Measurements from ENCODE around the gene SCN1A.
"Not testable (repeated sequence)": the region's sequence is repeated elsewhere in the genome, so short reads cannot be mapped to it uniquely, and the experiment has no call there.

The SCN1A gene

GRCh38 chr2:166152064-166152463, 24.2 kb upstream of the SCN1A start:
- no peak overlapping the region for H3K27ac ChIP-seq (ENCODE audit: low read length)
- H3K9ac ChIP-seq (ENCODE audit: low read depth, low read length): no peak overlapping the region
- no peak overlapping the region for H3K4me3 ChIP-seq (ENCODE audit: low read length)
- no peaks in the 10 kb centered on the region for H3K9me3 ChIP-seq (ENCODE audit: insufficient read depth, low read depth, low read length)
- H3K4me1 ChIP-seq (ENCODE audit: insufficient read depth, low read length): peaks cover 4% of the 10 kb centered on the region; the same call in 1 of the 2 replicates
- no peaks in the 10 kb centered on the region for H3K27me3 ChIP-seq (ENCODE audit: insufficient read depth, low read length)
- H3K36me3 ChIP-seq (ENCODE audit: insufficient read depth, low read depth, low read length): no peaks in the 10 kb centered on the region

- H3K4me1 ChIP-seq (ENCODE audit: insufficient read depth, low read length): peaks cover 4% of the 10 kb centered on the region; the same call in 1 of the 2 replicates
Observed at GRCh38 chr2:166148500-166149400, 20.9 kb upstream of the SCN1A start.

GRCh38 chr2:166147883-166148282, 20.1 kb upstream of the SCN1A start:
- peaks cover 4% of the 10 kb centered on the region; the same call in 1 of the 2 replicates for H3K4me1 ChIP-seq (ENCODE audit: insufficient read depth, low read length)
- no peak overlapping the region for H3K27ac ChIP-seq (ENCODE audit: low read length)
- no peaks in the 10 kb centered on the region for H3K36me3 ChIP-seq (ENCODE audit: insufficient read depth, low read depth, low read length)
- H3K27me3 ChIP-seq (ENCODE audit: insufficient read depth, low read length): no peaks in the 10 kb centered on the region
- no peaks in the 10 kb centered on the region for H3K9me3 ChIP-seq (ENCODE audit: insufficient read depth, low read depth, low read length)
- no peak overlapping the region for H3K4me3 ChIP-seq (ENCODE audit: low read length)
- H3K9ac ChIP-seq (ENCODE audit: low read depth, low read length): no peak overlapping the region

More at GRCh38 chr2:166148500-166149400, 20.9 kb upstream of the SCN1A start:
- H3K27me3 ChIP-seq (ENCODE audit: insufficient read depth, low read length): no peaks in the 10 kb centered on the region
- no peaks in the 10 kb centered on the region for H3K9me3 ChIP-seq (ENCODE audit: insufficient read depth, low read depth, low read length)
- no peak overlapping the region for H3K4me3 ChIP-seq (ENCODE audit: low read length)
- H3K27ac ChIP-seq (ENCODE audit: low read length): no peak overlapping the region
- H3K36me3 ChIP-seq (ENCODE audit: insufficient read depth, low read depth, low read length): no peaks in the 10 kb centered on the region
- H3K9ac ChIP-seq (ENCODE audit: low read depth, low read length): no peak overlapping the region

GRCh38 chr2:166144071-166144470, 16.3 kb upstream of the SCN1A start:
- no peaks in the 10 kb centered on the region for H3K36me3 ChIP-seq (ENCODE audit: insufficient read depth, low read depth, low read length)
- peaks cover 4% of the 10 kb centered on the region; the same call in 1 of the 2 replicates for H3K4me1 ChIP-seq (ENCODE audit: insufficient read depth, low read length)
- H3K27ac ChIP-seq (ENCODE audit: low read length): no peak overlapping the region
- H3K9me3 ChIP-seq (ENCODE audit: insufficient read depth, low read depth, low read length): no peaks in the 10 kb centered on the region
- H3K27me3 ChIP-seq (ENCODE audit: insufficient read depth, low read length): no peaks in the 10 kb centered on the region
- H3K4me3 ChIP-seq (ENCODE audit: low read length): no peak overlapping the region
- H3K9ac ChIP-seq (ENCODE audit: low read depth, low read length): no peak overlapping the region

GRCh38 chr2:166140932-166141331, 13.1 kb upstream of the SCN1A start:
- no peaks in the 10 kb centered on the region for H3K36me3 ChIP-seq (ENCODE audit: insufficient read depth, low read depth, low read length)

GRCh38 chr2:166140475-166140874, 12.7 kb upstream of the SCN1A start:
- no peak overlapping the region for H3K9ac ChIP-seq (ENCODE audit: low read depth, low read length)
- no peaks in the 10 kb centered on the region for H3K9me3 ChIP-seq (ENCODE audit: insufficient read depth, low read depth, low read length)
- H3K36me3 ChIP-seq (ENCODE audit: insufficient read depth, low read depth, low read length): no peaks in the 10 kb centered on the region
- H3K27ac ChIP-seq (ENCODE audit: low read length): no peak overlapping the region
- no peaks in the 10 kb centered on the region for H3K27me3 ChIP-seq (ENCODE audit: insufficient read depth, low read length)
- no peak overlapping the region for H3K4me3 ChIP-seq (ENCODE audit: low read length)
- no peaks in the 10 kb centered on the region for H3K4me1 ChIP-seq (ENCODE audit: insufficient read depth, low read length)

More at GRCh38 chr2:166140932-166141331, 13.1 kb upstream of the SCN1A start:
- H3K4me1 ChIP-seq (ENCODE audit: insufficient read depth, low read length): no peaks in the 10 kb centered on the region
- H3K9me3 ChIP-seq (ENCODE audit: insufficient read depth, low read depth, low read length): no peaks in the 10 kb centered on the region
- H3K27ac ChIP-seq (ENCODE audit: low read length): no peak overlapping the region
- no peak overlapping the region for H3K9ac ChIP-seq (ENCODE audit: low read depth, low read length)
- H3K4me3 ChIP-seq (ENCODE audit: low read length): no peak overlapping the region
- H3K27me3 ChIP-seq (ENCODE audit: insufficient read depth, low read length): no peaks in the 10 kb centered on the region

GRCh38 chr2:166139479-166139878, 11.7 kb upstream of the SCN1A start:
- not testable (repeated sequence) for H3K9ac ChIP-seq (ENCODE audit: low read depth, low read length); H3K27me3 ChIP-seq (ENCODE audit: insufficient read depth, low read length); H3K4me3 ChIP-seq (ENCODE audit: low read length); H3K4me1 ChIP-seq (ENCODE audit: insufficient read depth, low read length); H3K9me3 ChIP-seq (ENCODE audit: insufficient read depth, low read depth, low read length); H3K36me3 ChIP-seq (ENCODE audit: insufficient read depth, low read depth, low read length); H3K27ac ChIP-seq (ENCODE audit: low read length)

- no peaks in the 10 kb centered on the region for H3K36me3 ChIP-seq (ENCODE audit: insufficient read depth, low read depth, low read length)
Observed at GRCh38 chr2:166138667-166139066, 10.8 kb upstream of the SCN1A start.

GRCh38 chr2:166138144-166138543, 10.3 kb upstream of the SCN1A start:
- no peak overlapping the region for H3K27ac ChIP-seq (ENCODE audit: low read length)
- no peaks in the 10 kb centered on the region for H3K27me3 ChIP-seq (ENCODE audit: insufficient read depth, low read length)
- H3K4me3 ChIP-seq (ENCODE audit: low read length): no peak overlapping the region
- no peaks in the 10 kb centered on the region for H3K4me1 ChIP-seq (ENCODE audit: insufficient read depth, low read length)
- H3K9ac ChIP-seq (ENCODE audit: low read depth, low read length): no peak overlapping the region
- H3K9me3 ChIP-seq (ENCODE audit: insufficient read depth, low read depth, low read length): no peaks in the 10 kb centered on the region
- no peaks in the 10 kb centered on the region for H3K36me3 ChIP-seq (ENCODE audit: insufficient read depth, low read depth, low read length)

More at GRCh38 chr2:166138667-166139066, 10.8 kb upstream of the SCN1A start:
- Histone ChIP-seq H3K9ac (ENCODE audit: low read depth, low read length) (no peak overlapping the region), H3K4me1 (ENCODE audit: insufficient read depth, low read length) (no peaks in the 10 kb centered on the region), H3K4me3 (ENCODE audit: low read length) (no peak overlapping the region), H3K9me3 (ENCODE audit: insufficient read depth, low read depth, low read length) (no peaks in the 10 kb centered on the region), H3K27ac (ENCODE audit: low read length) (no peak overlapping the region), H3K27me3 (ENCODE audit: insufficient read depth, low read length) (no peaks in the 10 kb centered on the region)

GRCh38 chr2:166137331-166137730, 9.5 kb upstream of the SCN1A start:
- H3K27ac ChIP-seq (ENCODE audit: low read length): no peak overlapping the region

GRCh38 chr2:166135849-166136258, 8.0 kb upstream of the SCN1A start:
- no peaks in the 10 kb centered on the region for H3K36me3 ChIP-seq (ENCODE audit: insufficient read depth, low read depth, low read length)
- H3K27me3 ChIP-seq (ENCODE audit: insufficient read depth, low read length): no peaks in the 10 kb centered on the region
- H3K27ac ChIP-seq (ENCODE audit: low read length): no peak overlapping the region
- H3K9ac ChIP-seq (ENCODE audit: low read depth, low read length): no peak overlapping the region
- no peak overlapping the region for H3K4me3 ChIP-seq (ENCODE audit: low read length)
- no peaks in the 10 kb centered on the region for H3K4me1 ChIP-seq (ENCODE audit: insufficient read depth, low read length)
- H3K9me3 ChIP-seq (ENCODE audit: insufficient read depth, low read depth, low read length): no peaks in the 10 kb centered on the region

More at GRCh38 chr2:166137331-166137730, 9.5 kb upstream of the SCN1A start:
- Histone ChIP-seq H3K4me3 (ENCODE audit: low read length) (no peak overlapping the region), H3K36me3 (ENCODE audit: insufficient read depth, low read depth, low read length) (no peaks in the 10 kb centered on the region), H3K27me3 (ENCODE audit: insufficient read depth, low read length) (no peaks in the 10 kb centered on the region), H3K9me3 (ENCODE audit: insufficient read depth, low read depth, low read length) (no peaks in the 10 kb centered on the region), H3K9ac (ENCODE audit: low read depth, low read length) (no peak overlapping the region), H3K4me1 (ENCODE audit: insufficient read depth, low read length) (no peaks in the 10 kb centered on the region)
